Measurements from ENCODE around the gene RELN.
"Not testable (repeated sequence)": the region's sequence is repeated elsewhere in the genome, so short reads cannot be mapped to it uniquely, and the experiment has no call there.

Gene RELN

DNA sequence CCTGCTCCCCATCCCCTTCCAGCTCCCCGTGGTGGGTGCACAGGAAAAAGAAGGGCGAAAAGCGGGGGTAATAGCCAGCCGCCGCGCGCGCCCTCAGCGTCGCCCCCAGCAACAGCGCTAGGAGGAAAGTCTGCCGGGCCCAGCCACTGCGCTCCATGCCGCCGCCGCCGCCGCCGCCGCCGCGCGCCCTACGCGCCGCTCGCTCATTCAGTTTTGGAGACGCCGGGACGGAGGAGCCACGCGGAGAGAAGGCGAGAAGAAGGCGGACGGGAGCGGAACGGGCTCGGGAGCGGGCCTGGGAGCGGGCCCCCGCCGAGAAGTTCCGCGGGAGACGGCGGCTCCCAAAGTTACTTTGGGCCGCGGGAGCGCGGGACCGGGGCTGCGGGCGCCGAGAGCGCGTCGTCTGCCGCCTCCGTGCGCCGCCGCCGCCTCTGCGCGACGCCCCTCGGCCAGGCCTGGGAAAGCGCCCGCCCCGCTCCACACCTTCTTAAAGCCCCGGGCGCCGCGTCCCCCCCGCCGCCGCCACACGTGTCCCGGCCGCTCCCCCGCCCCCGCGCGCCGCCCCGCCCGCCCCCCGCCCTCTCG is at the start of gene RELN:
RELN (minus strand) TSS at position 459 of the 585 bp plus-strand sequence; CDS start at position 157, 302 bp downstream.
- DNase-seq: no peak

DNA sequence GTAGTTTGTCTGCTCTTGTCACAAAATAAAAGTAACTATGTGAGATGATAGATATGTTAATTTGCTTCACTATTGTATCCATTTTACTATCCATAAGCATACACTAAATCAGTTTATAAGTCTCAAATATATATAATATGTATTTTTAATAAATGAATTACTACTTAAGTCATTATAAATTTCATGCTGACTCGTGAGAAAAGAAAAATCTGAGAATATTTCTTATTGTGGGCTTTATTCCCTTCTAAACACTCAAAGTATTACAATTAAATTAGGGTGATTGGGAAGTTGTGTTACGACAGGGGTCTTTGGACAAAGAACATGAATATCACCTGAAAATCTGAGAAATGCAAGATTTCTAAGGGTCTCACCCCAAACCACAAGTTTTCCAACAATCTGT is 48.7 kb upstream of the RELN start:
- DNase-seq: no peak

DNA sequence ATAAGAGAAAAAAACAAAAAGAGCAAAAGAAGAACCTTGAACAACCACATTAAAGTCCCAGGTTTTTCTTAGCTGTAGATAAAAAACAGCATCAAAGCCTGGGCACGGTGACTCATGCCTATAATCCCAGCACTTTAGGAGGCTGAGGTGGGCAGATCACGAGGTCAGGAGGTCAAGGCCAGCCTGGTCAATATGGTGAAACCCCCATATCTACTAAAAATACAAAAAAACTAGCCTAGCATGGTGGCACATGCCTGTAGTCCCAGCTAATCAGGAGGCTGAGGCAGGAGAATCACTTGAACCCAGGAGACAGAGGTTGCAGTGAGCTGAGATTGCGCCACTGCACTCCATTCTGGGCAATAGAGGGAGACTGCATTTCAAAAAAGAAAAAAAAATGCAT is 47.4 kb upstream of the RELN start:
- not testable (repeated sequence) for DNase-seq

DNA sequence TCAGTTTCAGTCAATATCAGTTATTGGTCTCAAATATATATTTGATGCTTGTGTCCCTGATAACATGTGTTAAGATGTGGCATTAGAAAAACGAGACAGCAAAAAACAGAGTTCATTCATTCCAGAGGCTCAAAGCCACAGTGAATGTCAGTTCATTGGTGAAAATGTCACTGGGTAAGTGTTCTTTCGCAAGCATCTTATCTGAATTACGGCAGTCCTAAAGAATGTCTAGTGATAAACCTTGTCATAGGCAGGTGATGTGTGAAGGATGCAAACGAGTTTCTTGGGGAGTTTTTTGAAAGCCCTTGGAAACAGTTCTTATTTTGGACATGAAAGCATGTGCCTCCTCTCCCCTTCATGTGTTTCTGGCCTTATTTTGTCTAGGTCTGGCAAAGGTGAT is 45.9 kb upstream of the RELN start:
- no peak for DNase-seq

DNA sequence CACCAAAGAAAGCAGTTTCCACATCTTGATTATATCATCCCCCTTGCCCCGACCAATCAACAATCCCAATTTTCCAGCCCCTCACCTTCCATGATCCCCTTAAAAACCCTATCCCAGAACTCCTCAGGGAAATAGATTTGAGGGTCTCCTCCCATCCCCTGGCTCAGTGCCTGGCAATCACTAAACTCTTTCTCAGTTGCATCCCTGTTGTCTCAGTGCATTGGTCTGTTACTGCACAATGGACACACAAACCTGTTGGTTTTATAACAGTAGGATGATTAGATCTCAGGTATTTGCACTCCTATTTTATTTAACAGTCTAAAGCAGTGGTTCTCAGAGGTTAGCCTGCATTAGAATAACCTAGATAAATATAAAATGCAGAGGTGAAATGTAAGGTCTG is 45.2 kb upstream of the RELN start:
- no peak for DNase-seq

DNA sequence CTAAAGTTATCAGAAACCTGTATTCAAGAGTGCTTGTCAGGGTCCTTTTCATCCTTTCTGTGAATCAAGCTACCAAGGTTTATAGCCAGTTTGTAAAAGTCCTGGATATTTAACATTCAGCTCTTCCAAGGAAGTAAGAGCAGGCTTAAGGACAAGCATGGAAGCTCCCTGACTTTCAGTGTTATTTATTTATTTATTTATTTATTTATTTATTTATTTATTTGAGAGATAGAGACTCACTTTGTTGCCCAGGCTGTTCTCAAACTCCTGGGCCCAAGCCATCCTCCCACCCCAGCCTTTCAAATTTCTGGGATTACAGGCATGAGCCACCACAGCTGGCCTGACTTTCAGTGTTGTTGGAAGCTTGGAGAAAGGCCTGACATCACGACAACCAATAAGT is 44.4 kb upstream of the RELN start:
- no peak for DNase-seq

DNA sequence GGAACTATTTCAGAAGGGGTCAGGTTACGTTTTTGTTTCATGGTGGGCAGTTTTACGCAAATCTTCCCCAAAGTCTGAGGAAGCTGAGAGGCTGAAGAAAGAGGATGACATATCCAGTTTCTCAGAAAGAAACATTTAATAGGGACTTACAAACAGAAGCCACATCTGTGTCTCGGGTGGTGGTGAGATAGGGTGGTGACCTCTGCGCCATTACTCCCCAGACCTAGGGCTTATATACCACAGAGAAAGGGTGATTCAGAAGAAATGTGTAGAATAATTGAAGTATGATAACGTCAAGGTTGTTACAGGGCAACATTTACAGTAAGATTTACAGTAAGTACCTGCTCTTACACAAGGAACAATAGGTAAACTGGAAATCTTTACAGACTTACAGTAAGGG is 43.0 kb upstream of the RELN start:
- DNase-seq: no peak

DNA sequence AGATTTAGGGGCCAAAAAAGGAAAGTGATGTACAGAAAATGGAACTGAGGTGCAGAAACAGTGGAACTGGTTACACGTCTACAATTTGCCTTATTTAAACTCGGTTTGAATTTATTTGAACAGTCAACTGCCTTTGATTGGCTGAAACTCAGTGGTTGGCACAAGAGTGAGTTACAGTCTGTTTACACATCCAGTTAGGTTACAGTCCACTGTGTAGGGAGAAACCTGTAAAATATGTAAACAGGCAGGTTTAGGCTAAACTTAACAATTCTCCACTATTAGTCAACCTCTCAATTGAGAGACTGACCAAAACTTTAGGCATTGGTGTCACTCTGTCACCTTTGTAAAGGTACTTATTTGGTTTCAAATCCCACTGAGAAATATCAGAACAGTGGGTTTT is 40.3 kb upstream of the RELN start:
- no peak for DNase-seq

DNA sequence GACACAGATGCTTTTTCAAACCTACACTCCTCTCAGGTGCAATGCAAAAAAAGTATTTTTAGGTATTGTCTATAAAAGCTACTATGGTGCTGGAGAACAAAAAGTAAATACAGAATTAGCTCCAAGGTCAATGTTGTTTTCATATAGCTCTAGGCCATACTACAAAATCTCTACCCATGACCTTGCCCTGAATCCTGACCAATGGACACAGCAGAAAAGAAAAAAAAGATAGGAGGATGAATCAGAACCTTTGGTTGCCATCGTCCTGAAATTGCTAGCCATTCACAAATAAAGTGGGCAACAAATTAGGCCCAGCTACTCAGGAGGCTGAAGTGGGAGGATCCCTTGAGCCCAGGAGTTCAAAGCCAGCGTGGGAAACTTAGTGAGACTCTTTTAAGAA is 35.2 kb upstream of the RELN start:
- DNase-seq: no peak

DNA sequence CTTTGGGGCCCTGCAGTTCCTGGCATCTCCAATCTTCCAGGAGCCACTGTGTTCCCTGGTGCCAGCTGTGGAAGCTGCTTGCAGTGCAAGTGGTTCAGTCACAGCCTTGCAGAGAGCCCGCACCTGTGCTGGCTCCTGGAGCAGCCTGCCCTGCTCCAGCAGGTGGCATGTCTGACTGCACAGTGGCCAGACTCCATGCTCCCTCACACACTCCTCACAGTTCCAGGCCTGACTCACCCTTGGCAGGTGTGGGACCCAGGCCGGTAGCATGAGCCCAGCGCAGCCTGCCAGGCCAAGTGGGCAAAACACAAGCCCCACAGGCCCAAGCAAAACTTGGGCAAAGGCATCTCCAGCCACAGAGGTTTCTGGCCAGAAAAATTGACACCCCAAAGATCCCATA is 33.6 kb upstream of the RELN start:
- DNase-seq: no peak

DNA sequence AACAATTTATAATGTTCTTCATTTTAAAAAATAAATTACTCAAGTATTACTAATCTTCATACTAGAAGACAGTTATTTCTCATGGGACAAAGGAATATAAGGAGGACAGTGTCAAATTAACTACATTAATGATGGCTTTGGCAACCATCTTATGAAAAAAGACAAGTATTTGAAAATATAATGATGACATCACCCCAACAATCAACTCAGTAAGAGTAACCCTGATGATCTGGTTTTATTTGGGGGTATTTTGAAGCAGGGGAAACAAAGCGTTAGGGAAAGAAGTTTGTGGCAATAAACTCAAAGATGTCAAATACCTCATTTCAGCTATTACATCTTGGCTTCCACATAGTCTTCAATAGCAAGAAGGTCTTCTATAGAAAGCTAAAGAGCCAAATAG is 29.0 kb upstream of the RELN start:
- no peak for DNase-seq

DNA sequence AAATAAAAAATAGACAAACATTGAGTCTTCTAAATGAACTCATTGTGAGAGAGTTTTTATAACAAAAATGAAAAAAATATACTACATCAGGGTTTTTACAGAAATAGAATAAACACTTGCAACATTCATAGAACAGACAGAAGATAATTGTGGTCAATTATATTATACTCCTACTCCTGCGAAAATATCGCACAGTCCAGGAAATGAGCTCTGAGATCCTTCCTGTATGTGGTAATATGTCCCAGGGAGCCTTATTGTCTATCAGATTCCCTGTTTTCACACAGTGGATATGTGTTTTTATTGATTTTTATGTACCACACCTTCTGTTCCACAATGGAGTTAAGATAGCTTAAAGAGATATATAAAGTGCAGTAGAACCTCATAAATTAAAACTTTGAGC is 27.5 kb upstream of the RELN start:
- no peak for DNase-seq

DNA sequence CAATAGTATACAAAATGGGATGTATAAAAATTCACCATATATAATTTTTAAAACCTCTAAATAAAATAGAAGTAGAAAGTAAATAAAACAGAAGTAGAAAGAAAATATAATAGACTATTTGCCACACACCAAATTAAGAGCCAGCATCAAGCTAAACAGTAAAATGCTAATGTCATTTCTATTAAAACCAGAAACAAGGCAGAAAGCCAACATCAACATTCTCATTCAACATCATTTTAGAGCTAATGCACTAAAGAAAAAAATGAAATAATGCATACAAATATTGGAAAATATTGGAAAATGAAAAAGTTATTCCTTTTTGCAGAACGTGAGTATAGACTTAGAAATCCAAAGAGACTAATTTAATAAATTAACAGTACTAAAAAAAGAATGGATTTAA is 23.4 kb upstream of the RELN start:
- DNase-seq: no peak

DNA sequence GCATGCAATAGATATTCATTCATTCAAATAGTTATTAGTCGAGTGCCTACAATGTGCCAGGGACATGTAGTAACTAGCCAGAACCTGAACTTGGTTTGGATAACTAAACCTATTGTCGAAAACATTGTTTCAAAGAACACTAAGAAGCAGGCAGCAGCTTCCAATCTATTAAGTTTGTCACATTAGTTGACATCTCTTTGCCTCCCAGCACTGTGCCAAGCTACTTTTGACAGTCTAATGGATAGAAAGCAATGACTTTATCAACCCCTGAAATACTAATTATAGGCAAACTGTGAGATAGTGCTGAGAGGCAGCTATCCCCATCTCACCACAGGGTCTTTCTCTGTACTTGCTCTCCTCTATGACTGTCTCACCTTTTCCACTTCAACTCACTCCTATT is 22.4 kb upstream of the RELN start:
- DNase-seq: no peak

DNA sequence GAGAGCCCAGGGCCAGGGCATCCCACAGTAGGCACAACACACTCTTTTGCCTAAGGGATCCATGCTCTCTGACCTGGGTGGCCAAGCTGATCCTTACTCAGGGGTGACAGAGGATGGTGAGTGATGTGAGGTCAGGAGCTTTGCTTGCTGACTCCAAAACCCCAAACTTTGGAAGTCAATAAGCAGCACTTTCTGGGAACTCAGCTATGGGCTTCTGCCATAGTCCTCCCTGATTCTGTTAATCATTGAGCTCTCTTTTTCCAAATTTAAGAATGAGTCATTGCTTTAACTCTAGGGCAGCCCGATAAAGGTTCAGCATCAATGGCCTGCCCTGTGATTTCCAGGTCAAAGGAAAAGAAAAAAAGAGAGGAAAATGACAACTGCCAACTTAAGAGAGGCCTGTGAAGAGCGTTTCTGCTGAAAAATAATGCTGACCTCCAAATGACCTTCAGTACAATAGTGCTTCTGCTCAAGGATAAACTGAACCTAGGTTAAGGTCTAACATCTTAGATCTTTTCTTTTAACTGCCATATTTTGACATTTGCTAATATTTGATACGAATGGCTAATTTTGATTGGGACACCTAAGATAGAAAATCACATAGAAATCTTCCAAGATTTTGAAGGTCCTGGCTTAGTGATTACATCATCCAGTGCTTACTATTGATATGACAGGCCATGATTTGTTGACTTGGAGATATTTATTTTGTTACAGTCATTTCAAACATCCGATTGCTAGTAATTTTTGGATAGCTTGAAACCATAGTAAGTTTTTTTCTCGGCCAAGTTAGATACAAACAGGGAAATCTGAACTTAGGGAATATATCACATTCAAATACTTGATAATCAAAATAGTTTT is 20.8 kb upstream of the RELN start:
- no peak for DNase-seq

DNA sequence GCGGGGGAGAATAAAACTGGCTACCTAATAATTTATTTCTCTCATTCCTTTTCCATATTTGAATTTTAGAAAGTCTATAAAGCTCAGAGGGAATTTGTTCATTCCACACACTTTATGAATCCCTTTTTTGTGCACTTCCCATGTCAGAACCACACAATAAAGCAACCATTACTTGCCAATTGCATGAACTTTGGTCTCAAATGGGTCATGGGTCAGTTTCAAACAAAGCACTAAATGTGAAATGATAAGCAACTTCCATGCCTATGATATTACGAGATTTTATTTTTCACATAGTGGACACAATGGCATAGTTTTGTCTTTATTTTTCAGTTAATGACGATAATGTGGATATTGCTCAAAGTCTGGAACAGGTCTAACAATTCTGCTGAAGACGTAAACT is 18.6 kb upstream of the RELN start:
- DNase-seq: no peak

DNA sequence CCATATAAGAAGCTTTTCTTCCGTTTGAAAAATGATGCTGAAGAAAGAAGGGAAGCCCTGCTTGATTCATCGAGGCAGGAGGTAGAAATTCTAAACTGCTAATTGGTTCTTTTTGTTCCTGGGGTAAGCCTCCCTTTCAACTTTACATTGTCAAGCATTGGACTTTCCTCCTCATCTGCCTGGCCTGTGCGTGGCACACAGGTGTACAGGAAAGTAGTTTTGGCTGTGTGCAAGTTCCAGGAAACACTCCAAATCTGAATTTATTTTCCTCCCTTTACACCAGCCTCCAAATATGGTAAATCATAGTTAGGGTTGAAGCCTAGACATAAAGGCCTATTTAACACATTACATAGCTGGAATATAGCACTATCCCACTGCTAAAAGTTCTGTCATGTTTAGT is 18.2 kb upstream of the RELN start:
- DNase-seq: no peak

DNA sequence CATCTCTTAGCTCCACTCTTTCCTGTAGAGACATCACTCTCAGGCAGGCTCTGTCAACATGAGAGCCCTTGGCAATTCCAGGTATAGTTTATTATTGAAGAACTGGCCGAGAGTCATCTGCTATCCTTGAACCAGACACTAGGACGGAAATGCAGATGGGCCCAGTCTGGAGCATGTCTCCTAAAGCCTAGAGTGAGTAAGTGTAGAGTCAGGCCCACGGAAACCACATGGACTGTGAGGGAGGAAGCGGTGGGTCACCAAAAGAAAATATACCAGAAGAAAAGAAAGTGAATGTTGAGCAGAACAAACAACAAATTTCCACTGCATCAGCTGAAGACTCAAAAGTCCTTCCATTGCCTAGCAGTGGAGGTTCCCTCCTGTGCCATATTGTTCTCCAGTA is 15.7 kb upstream of the RELN start:
- DNase-seq: no peak

DNA sequence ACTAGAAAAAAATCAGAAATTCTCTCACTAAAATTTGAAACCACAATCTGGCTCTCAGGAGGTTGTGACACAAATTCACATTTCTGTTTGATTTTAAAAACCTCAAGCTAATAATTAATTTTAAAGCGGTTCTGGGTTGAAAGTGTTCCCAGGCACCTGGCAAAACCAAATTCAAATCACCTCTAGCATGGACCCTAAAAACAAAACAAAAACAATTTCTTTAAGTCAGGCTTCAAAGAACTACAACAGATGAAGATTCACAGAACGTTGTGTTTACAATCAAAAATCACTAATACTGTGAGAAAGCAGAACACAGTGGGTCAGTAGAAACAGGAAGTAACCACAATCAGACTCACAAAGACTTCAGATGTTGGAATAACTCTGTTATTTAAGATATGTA is 7.2 kb upstream of the RELN start:
- no peak for DNase-seq

DNA sequence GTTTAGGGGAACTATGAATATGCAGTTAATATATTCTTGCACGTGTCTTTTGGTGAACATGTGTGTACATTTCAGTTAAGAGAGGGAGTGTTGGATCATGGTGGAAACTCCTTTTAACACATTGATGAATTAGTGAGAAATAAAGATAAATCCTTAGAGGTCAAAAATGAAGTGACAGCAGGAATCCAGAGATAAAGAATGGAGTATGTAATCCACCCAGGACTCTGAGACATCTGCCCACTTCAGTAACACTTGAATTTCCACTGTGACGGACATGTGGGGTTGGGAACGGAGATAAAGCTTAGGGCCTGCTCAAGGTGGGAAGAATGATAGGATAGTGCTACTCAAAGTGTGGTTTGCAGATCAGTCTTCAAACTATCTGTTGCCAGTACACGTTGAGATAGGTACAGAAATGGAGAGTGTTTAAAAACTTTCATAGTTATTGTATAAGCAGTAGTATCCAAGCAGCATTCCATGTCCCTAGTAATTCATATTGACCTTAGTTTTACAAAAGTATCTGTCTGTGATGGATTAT is 6.6 kb upstream of the RELN start:
- no peak for DNase-seq

DNA sequence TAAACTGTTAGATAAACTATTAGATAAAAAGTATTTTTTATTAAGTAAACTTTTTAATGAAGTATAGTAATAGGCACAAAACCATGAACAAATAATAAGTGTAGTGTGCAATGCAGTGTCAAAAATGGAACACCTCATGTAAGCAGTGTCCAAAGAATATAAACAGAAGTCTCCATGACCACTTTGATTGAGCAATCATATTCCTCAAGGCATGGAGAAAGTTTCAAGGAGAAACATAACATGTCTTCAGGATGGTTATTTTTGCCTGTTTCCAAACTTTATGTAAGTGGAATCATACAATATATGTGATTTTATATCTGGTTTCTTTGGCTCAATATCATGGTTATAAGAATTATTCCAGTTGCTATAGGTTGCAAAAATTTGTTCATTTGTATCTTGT is 6.1 kb upstream of the RELN start:
- DNase-seq: no peak

DNA sequence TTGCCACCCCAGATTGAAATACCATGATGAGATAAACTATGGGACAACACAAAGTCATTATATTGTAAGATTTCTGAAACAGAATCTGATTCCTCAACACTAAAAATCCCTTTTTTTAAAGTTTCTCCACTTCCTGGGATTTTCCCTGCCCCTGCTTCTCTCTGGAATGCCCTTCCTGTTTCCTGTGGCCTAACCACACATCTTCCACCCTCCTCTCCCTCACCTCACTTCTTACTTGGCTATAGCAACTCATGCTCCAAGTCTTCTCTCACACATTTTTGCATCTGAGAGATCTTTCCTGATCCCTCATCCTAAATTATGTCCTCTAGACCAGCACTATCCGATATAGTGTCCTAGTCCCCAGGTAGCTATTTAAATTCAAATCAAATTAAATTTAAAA is 4.1 kb upstream of the RELN start:
- DNase-seq: no peak

DNA sequence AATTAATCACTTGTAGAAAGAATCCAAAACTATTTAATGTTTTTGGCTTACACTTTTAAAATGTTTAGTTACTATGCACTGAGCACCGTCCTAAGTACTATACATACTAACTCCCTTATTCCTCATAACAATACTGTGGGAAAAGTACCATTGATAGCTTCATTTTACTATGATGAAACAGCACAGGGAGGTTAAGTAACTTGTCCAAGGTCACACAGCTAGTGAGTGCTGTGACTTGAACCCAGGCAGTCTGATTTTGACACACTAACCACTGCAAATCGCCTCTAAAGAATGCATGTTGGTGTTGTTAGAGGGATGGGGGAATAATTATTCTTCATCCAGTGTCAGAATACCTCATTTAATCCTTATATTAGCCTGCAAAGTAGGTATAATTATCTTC is 1.9 kb upstream of the RELN start:
- no peak for DNase-seq

DNA sequence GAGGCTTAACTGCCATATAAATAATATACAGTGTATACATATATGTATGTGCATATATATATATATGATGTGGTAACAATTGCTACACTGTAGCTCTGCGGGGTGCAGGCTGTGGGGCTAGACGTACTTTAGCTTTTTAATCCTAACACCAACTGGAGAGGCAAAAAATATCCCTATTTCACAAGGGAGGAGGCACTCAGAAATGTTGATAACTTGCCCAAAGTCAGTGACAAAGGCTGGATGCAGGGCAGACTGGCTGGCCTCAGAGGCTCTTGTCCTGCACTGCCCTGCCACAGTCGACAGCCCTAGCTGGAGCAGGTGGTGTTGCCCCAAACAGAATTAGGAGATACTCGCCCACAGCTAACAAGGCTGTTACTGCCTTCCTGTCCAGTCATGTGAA is 1.5 kb upstream of the RELN start:
- DNase-seq: no peak
